Measurements from ENCODE around the gene ARHGAP4. TPM values are rescaled to one million over a fixed set of nuclear protein-coding genes. Genes with fewer than 3 reads are reported as not detected.

Gene ARHGAP4
- total RNA-seq, 4 donors from 2014 or later: 23.0 to 90.9 (median 32.7) TPM

- WGBS, 2 donors: 70 to 76% methylated on average over 12 to 13 of the region's 13 CpGs
- Histone ChIP-seq H3K27ac (no peak overlapping the region), H3K4me3 (no peak overlapping the region), H3K27me3 (peaks cover 0 to 60% of the 10 kb centered on the region in 2 donors), H3K36me3 (no peaks in the 10 kb centered on the region), H3K4me1 (peaks cover 0 to 7% (median 0%) of the 10 kb centered on the region in 4 donors), H3K9me3 (no peaks in the 10 kb centered on the region)
- DNase-seq (ENCODE audit: low spot score in 2 of 2): no peak
- no peak for TF ChIP-seq CTCF (IDR thresholded peaks at IDR 0.05)
- TF ChIP-seq POLR2A (IDR thresholded peaks at IDR 0.05): no peak
- no peak for TF ChIP-seq EP300 (IDR thresholded peaks at IDR 0.05)
Observed at GRCh38 chrX:153874366-153875125, 51.5 kb downstream of the ARHGAP4 start.

GRCh38 chrX:153874085-153874365 is 52.0 kb downstream of the ARHGAP4 start:
- no peak for TF ChIP-seq EP300 (IDR thresholded peaks at IDR 0.05)
- TF ChIP-seq CTCF (IDR thresholded peaks at IDR 0.05): no peak
- no peak for TF ChIP-seq POLR2A (IDR thresholded peaks at IDR 0.05)

GRCh38 chrX:153873282-153874084 is 52.6 kb downstream of the ARHGAP4 start:
- no peaks in the 10 kb centered on the region for H3K4me1 ChIP-seq
- peaks cover 0 to 50% of the 10 kb centered on the region in 2 donors for H3K27me3 ChIP-seq
- no peak overlapping the region for H3K4me3 ChIP-seq
- TF ChIP-seq POLR2A (IDR thresholded peaks at IDR 0.05): no peak
- TF ChIP-seq CTCF (IDR thresholded peaks at IDR 0.05): no peak
- TF ChIP-seq EP300 (IDR thresholded peaks at IDR 0.05): no peak
- H3K27ac ChIP-seq: no peak overlapping the region
- no peak for DNase-seq (ENCODE audit: low spot score in 2 of 2)
- no peaks in the 10 kb centered on the region for H3K9me3 ChIP-seq
- no peaks in the 10 kb centered on the region for H3K36me3 ChIP-seq
- whole genome bisulfite sequencing, 2 donors: 25 to 30% methylated on average over 5 to 6 of the region's 7 CpGs

More at GRCh38 chrX:153874085-153874365, 52.0 kb downstream of the ARHGAP4 start:
- DNase-seq (ENCODE audit: low spot score in 2 of 2): no peak
- WGBS, 2 donors: 31 to 54% methylated on average over 2 to 3 of the region's 3 CpGs
- H3K4me3 ChIP-seq: no peak overlapping the region
- no peak overlapping the region for H3K27ac ChIP-seq
- H3K4me1 ChIP-seq: peaks cover 0 to 3% (median 0%) of the 10 kb centered on the region in 4 donors
- peaks cover 0 to 55% of the 10 kb centered on the region in 2 donors for H3K27me3 ChIP-seq
- H3K36me3 ChIP-seq: no peaks in the 10 kb centered on the region
- no peaks in the 10 kb centered on the region for H3K9me3 ChIP-seq

- WGBS, 2 donors: 59 to 76% methylated on average over 7 to 29 of the region's 29 CpGs
- no peaks in the 10 kb centered on the region for H3K9me3 ChIP-seq
- no peak for DNase-seq (ENCODE audit: low spot score in 2 of 2)
- H3K36me3 ChIP-seq: no peaks in the 10 kb centered on the region
- no peak overlapping the region for H3K27ac ChIP-seq
- H3K27me3 ChIP-seq: peaks cover 0 to 41% of the 10 kb centered on the region in 2 donors
- H3K4me3 ChIP-seq: no peak overlapping the region
- H3K4me1 ChIP-seq: no peaks in the 10 kb centered on the region
- TF ChIP-seq EP300 (IDR thresholded peaks at IDR 0.05) (no peak), POLR2A (IDR thresholded peaks at IDR 0.05) (no peak), CTCF (IDR thresholded peaks at IDR 0.05) (no peak)
Observed at GRCh38 chrX:153871946-153872878, 53.9 kb downstream of the ARHGAP4 start.

Measured in tibial nerve (tissue), 4 donors.